ENCODE data around the gene GIPR.

DNA sequence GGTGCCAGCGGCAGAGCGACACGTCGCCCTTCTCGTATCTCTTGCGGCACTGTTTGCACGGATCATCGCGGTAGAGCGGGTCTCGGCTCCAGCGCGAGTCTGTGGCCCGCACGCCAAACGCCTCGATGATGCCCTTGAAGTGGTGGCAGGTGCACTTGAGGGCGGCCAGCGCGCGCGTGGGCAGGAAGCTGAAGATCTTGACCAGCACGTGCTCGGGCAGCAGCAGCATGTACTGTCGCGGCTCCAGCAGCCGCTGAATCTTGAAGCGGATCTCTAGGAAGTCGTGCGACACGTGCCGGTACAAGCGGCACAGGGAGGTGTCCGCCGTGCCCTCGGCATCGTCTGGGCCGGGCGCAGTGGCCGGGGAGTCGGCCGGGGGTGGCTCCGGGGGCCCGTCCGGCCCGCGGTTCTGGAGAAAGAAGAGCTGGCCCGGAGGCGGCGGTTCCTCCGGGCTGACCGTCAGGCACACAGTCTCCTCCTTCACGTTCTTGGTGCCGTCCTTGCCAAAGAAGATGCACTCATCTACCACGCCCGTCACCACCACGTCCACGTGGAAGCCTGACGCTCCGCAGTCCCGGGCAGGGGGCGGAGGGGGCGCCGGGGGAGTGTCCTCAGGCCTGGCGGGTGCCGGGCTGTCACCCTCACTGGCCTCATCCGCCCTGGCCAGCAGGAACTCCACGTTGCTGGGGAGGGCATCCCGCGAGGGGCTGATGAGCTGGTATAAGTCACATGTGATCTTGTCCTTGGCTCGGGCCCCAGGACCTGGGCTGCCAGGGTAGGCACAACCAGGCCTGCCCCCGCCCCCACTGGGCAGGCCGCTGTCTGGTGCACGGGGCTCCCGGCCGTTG lies 44.1 kb downstream of the GIPR start:
- no peak for TF ChIP-seq GATA2 (IDR thresholded peaks at IDR 0.05; ENCODE audit: low read depth, low read length)
- TF ChIP-seq GATA3 (IDR thresholded peaks at IDR 0.05; ENCODE audit: low read depth, low read length), result no peak
